GM21528 (cell line): ENCODE measurements around the gene BACE2.

Experiments used
- ATAC-seq: cut with Tn5 transposase; IDR thresholded peaks from one replicate; pipeline ENCODE4 v1.9.1; 2021; ENCODE audit warnings: mild to moderate bottlenecking, moderate library complexity; ENCODE audit not compliant: unreplicated experiment, low FRiP score

Gene BACE2

DNA sequence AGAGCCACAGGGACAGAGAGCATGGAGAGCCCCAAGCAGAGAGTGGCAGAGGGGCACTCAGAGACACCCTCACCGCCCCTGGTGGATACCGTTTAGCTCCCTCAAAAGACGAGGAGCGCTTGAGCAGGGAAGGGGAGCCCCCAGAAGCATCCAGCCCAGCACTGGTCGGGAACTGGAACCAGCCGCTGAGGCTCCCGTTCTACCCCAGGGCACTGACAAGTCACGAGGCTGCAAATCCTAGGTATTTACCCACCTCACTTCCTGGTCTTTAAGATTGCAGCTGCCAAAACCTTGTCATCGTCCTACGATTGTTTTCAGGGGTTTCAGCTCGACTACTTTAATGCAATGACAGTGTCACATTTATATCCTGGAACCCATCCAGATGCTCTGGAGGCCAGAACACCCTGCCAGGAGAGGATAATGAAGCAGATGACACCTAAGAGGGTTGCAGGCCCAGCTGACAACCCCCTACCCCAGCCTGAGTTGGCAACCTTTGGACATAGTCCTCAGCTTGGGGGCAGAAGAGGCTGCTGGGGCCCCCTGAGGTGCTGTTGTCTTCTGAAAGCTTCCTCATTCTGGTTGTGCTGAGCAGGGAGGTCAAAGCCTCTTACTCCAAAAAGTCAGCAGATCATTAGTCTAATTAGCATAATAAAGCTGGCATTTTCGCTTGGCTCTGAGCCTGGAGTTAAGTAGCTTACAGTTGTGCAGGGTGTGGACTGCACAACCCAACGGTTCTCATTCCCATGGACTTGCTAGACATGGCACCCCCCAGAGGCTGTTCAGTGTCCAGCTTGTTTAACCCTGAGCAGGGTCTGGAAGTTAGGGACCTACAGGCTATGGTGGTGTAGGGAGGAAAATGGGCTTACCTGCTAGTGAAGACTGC is 20.6 kb upstream of the BACE2 start:
- ATAC-seq: no peak

GRCh38 chr21:41147979-41148355 is 20.0 kb upstream of the BACE2 start:
- ATAC-seq: no peak

GRCh38 chr21:41148798-41149197 is 19.2 kb upstream of the BACE2 start:
- no peak for ATAC-seq

GRCh38 chr21:41149199-41149598 is 18.8 kb upstream of the BACE2 start:
- no peak for ATAC-seq

GRCh38 chr21:41152147-41152546 is 15.8 kb upstream of the BACE2 start:
- ATAC-seq: no peak

GRCh38 chr21:41153443-41153842 is 14.5 kb upstream of the BACE2 start:
- ATAC-seq: no peak

GRCh38 chr21:41156142-41156541 is 11.8 kb upstream of the BACE2 start:
- ATAC-seq: no peak

DNA sequence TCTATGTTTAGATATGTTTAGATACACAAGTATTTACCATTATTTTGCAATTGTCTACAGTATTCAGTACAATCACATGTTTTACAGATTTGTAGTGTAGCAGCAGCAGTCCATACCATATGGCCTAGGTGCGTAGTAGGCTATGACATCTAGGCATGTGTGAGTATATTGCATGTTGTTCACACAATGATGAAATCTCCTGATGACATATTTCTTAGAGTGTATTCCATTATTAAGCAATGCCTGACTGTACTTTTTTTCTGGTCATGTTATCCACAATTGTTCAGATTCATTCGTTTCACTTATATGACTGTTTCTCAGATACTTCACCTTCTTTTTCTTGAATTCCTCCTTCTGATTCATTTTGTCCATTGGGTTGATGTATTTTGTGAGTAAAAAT is 9.9 kb upstream of the BACE2 start:
- no peak for ATAC-seq

GRCh38 chr21:41160036-41160435 is 7.9 kb upstream of the BACE2 start:
- ATAC-seq: no peak

GRCh38 chr21:41161428-41161827 is 6.5 kb upstream of the BACE2 start:
- ATAC-seq: no peak

DNA sequence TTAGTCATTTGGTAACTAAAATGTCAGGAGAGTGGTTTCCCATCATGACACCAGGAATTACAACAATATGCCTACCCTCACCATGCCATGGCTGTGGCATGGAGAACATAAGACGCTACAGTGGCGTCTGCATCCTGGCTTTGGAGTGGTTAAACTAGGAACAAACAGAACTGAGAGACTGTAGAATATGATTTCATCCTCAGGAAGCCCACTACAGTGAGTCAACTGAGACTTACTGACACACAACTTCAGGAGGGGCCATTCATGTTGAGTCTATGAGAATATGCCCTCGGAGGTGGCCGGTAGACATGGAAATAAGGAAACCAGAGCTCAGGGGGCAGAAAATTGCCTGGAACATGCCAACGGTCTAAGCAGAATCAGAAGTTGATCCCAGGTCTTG is 5.9 kb upstream of the BACE2 start:
- ATAC-seq: no peak

DNA sequence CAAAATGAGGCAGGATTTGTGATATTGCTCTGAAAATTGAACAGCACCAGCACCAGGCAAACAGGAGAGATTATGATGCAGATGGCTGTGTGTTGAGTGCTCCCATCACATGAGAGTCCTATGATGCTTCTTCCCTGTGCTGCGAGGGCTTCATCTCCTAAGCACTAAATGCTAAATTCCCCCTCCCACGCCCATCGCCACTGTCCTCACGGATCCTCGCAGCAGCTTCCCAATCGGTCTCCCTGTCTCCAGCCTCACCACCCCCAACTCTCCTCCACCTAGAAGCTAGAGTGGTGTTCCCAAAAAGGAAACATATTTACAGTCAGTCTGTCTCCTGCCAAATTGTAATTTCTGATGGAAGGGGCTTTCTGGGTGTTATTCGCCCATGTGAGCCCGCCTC is 4.9 kb upstream of the BACE2 start:
- ATAC-seq: no peak

DNA sequence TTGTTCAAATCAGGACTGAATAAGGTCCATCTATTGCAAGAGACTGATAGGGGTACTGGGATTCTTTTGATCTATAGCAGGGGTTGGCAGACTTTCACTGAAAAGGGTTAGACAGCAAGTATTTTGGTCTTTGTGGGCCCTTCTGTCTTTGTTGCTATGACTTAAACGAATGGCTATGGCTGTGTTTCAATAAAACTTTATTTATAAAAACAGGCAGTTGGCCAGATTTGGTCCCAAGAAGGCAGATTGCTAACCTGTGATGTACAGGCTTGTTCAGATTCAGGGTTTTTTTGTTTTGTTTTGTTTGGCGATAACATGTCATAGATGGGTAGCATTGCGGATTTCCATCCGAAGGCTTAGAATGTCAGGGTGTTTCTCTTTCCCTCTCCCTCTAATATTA is 3.9 kb upstream of the BACE2 start:
- no peak for ATAC-seq

- ATAC-seq: no peak
These were observed 2.8 kb upstream of the BACE2 start for GRCh38 chr21:41164981-41165655.

- ATAC-seq: no peak
These were observed 1.1 kb upstream of the BACE2 start for GRCh38 chr21:41166884-41167283.

GRCh38 chr21:41168391-41169257 is 664 bp downstream of the BACE2 start:
- ATAC-seq: no peak

DNA sequence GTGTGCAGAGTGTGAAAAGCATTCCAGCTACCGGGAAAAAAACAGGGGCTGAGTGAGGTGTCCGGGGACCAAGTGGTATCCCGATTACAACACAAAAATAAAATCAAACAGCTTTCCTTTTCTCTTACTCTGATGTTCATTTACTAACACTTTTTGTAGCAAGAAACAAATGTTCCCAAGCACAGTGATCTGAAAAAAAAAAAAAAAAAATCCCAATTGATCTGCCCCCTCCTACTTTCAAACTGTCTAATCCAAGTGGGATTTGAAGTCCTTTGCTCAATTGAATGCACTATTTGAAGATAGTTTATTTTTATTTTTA is 1.3 kb downstream of the BACE2 start:
- ATAC-seq: no peak

GRCh38 chr21:41169701-41170100 is 1.7 kb downstream of the BACE2 start:
- ATAC-seq: no peak

GRCh38 chr21:41170442-41170841 is 2.5 kb downstream of the BACE2 start:
- ATAC-seq: no peak

DNA sequence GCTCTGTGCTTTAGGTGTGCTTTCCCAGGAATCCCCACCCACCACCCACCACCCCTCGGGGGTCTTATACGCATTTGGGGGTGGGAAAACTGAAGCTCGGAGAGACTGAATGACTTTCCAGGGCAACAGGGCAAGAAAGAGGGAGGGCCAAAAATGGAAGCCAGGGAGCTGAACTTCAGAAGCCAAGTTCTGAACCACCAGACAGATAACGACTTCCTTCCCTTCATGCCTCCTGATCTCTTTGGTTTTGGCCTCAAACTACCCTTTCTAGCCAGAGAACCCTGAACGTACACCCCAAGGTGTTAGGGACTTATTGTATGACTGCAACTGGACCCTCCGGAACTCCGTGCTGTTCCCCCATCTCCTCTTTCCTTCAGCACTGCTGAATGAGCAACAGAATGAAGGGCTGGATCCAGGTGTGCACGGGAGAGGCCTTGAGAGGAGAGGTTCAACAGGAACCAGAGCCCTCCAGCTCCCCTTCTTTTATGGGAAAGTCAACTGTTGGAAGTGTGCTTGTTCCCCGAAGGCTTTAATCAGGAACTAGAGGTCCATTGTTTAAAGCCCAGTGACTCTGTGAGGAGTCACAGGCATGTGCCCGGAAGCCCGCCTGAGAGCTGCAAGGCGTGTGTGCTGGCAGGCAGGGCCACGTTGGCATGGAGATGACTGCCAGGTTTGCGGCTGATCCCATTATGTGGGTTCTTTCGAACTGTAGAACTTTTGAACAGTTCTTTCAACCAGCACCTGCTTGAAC is 3.1 kb downstream of the BACE2 start:
- no peak for ATAC-seq

DNA sequence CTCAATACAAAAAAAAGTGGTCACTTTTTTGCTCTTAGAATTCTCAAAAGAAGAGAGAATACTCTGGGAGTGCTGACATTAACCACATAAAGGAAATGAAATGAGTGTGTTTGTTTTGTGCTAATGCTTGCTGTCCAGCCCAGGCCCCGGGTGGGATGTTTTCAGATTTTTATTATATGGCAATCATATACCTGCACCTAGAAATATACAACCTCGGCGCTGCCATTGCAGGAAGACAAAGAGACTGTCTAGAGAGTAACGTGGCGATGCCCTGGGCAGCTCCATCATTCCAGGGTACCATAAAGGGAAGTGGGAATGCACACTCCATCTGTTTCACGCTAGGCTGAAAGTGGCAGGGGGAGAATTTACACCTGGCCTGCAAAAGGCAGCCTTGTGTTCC is 7.1 kb downstream of the BACE2 start:
- ATAC-seq: no peak
